ENCODE measurements around the gene USP32.
"Not testable (repeated sequence)": the region's sequence is repeated elsewhere in the genome, so short reads cannot be mapped to it uniquely, and the experiment has no call there.

The USP32 gene, protein sequence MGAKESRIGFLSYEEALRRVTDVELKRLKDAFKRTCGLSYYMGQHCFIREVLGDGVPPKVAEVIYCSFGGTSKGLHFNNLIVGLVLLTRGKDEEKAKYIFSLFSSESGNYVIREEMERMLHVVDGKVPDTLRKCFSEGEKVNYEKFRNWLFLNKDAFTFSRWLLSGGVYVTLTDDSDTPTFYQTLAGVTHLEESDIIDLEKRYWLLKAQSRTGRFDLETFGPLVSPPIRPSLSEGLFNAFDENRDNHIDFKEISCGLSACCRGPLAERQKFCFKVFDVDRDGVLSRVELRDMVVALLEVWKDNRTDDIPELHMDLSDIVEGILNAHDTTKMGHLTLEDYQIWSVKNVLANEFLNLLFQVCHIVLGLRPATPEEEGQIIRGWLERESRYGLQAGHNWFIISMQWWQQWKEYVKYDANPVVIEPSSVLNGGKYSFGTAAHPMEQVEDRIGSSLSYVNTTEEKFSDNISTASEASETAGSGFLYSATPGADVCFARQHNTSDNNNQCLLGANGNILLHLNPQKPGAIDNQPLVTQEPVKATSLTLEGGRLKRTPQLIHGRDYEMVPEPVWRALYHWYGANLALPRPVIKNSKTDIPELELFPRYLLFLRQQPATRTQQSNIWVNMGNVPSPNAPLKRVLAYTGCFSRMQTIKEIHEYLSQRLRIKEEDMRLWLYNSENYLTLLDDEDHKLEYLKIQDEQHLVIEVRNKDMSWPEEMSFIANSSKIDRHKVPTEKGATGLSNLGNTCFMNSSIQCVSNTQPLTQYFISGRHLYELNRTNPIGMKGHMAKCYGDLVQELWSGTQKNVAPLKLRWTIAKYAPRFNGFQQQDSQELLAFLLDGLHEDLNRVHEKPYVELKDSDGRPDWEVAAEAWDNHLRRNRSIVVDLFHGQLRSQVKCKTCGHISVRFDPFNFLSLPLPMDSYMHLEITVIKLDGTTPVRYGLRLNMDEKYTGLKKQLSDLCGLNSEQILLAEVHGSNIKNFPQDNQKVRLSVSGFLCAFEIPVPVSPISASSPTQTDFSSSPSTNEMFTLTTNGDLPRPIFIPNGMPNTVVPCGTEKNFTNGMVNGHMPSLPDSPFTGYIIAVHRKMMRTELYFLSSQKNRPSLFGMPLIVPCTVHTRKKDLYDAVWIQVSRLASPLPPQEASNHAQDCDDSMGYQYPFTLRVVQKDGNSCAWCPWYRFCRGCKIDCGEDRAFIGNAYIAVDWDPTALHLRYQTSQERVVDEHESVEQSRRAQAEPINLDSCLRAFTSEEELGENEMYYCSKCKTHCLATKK (N-terminal part only)

DNA sequence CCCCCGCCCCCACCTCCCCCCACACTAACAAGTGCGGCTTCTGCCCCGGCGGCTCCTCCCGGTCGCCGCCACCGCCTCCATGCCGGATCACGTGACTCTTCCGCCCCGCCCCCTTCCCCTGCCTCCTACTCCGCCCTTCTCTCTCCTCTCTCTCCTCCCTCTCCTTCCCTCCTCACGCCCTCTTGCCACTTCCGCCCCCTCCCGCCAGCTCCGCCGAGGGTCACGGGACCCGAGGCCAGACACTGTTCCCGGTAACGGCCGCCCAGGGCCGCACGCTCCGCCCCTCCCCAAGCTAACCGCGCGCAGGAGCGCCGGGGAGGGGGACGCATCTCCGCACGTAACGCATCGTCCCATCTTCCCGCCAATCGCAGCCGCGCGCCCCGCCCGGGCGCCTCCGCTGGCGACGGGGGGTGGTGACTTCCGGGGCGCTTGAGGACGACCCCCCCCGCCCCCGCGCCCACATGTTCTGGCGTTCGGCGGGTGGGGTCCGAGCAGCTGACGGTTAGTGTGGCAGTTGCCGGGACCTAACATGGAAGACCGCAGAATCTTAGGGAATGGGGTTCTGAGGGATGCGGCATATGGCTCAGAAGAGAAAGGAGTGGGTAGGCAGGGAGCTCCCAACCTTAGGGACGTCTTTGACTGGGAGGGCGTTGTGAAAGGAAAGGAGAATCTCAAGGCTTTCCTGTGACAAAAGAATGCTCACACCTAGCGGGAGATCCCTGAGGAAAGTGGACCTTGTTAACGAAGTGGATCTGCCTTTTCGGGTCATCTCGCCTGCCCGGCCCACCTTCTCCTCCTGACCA is at the start of gene USP32:
USP32 (minus strand) TSS at position 92 of the 803 bp plus-strand sequence. CDS start 194 bp downstream, outside the sequence.
- H3K27me3 Mint-ChIP-seq: no peaks in the 10 kb centered on the region
- DNase-seq: peak; percentile 99
- peaks cover 17% of the 10 kb centered on the region for H3K36me3 Mint-ChIP-seq (ENCODE audit: low read depth)
- H3K27ac Mint-ChIP-seq: peak within 1 kb of the TSS; percentile 99
- no peaks in the 10 kb centered on the region for H3K9me3 Mint-ChIP-seq
- H3K4me1 Mint-ChIP-seq (ENCODE audit: low read depth): peaks cover 44% of the 10 kb centered on the region
- H3K4me3 Mint-ChIP-seq: peak within 1 kb of the TSS; percentile 93

DNA sequence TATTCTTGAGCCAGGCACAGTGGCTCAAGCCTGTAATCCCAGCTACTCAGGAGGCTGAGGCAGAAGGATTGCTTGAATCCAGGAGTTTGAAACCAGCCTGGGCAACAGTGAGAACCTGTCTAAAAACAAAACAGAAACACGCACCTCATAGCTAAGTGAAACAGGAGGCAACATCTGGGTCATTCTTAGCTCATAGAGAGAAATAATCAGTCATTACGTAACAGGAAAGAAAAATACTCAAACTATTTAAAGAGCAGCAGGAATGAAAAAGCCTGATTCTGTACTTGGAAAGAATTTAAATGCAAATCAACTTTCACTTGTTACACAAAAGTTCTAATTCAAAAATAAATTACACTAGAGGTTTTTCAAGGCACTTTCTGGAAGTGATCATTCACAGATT is 47.6 kb upstream of the USP32 start:
- Mint-ChIP-seq H3K36me3 (ENCODE audit: low read depth) (no peaks in the 10 kb centered on the region), H3K4me1 (ENCODE audit: low read depth) (peaks cover 2% of the 10 kb centered on the region), H3K4me3 (no peak overlapping the region), H3K27ac (no peak overlapping the region), H3K9me3 (no peaks in the 10 kb centered on the region), H3K27me3 (peaks cover 3% of the 10 kb centered on the region)
- DNase-seq: no peak

DNA sequence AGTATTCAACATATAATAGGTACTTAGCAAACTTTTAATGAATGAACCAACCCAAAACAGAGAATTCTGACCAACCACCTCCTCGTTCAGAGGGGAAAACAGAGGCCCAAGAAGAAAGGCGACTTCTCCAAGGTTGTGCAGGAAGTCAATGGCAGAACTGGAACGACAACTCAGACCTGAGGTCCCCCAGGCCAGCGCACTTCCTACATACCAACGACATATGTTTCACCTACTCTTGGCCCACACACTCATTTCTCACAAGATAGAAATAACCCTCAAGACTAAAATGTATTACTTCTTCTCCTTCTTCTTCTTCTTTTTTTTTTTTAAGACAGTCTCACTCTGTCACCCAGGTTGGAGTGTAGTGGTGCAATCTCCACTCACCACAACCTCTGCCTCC is 44.7 kb upstream of the USP32 start:
- no peaks in the 10 kb centered on the region for H3K9me3 Mint-ChIP-seq
- no peak overlapping the region for H3K4me3 Mint-ChIP-seq
- no peak for DNase-seq
- peaks cover 4% of the 10 kb centered on the region for H3K27me3 Mint-ChIP-seq
- no peaks in the 10 kb centered on the region for H3K36me3 Mint-ChIP-seq (ENCODE audit: low read depth)
- peaks cover 2% of the 10 kb centered on the region for H3K4me1 Mint-ChIP-seq (ENCODE audit: low read depth)
- no peak overlapping the region for H3K27ac Mint-ChIP-seq

DNA sequence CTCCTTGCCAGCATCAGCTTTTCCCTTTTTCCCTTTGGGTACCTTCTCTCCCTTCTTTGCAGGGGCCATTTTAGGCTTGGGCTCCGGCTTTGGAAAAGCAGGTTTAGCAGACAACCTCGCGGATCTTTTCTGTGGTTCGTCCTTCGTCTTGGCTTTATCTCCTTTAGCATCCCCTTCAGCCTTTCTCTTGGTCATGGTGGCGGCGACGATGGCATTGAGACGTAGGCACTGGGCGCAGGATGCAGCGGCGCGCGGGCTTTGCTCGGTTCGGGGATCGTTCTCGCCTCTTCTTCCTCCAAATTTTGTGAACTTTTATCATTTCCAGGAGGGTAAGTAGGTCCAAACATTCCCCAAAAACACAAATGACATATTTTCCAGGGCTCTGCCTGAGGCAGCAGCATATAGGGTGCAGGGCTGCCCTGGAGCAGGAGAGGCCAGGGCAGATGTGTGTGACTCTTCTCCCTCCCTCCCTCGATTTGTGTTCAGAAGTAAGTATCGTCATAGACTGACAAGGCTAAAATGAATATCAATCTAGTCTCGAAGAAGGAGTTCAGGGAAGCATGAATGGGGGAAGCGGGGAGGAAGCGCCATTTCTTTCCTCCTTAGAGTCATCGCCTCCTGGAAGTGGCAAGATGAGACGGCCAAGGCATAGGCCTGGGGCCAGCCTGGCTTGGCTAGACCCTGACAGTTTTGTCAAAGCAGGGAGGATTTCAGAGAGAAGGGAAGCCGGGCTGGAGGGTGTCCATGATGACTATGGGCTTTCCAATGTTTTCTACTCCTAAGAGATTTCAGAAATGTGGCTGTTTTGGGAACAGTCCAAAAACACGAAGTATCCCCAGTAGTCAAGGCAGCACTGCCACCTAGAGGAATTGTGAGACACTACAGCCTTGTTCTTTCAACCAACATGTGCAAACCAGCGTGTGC is 43.6 kb upstream of the USP32 start:
- Mint-ChIP-seq H3K27me3 (peaks cover 8% of the 10 kb centered on the region), H3K9me3 (no peaks in the 10 kb centered on the region), H3K4me1 (ENCODE audit: low read depth) (peaks cover 2% of the 10 kb centered on the region), H3K27ac (no peak overlapping the region), H3K36me3 (ENCODE audit: low read depth) (no peaks in the 10 kb centered on the region), H3K4me3 (no peak overlapping the region)
- peak; percentile 43 for DNase-seq

DNA sequence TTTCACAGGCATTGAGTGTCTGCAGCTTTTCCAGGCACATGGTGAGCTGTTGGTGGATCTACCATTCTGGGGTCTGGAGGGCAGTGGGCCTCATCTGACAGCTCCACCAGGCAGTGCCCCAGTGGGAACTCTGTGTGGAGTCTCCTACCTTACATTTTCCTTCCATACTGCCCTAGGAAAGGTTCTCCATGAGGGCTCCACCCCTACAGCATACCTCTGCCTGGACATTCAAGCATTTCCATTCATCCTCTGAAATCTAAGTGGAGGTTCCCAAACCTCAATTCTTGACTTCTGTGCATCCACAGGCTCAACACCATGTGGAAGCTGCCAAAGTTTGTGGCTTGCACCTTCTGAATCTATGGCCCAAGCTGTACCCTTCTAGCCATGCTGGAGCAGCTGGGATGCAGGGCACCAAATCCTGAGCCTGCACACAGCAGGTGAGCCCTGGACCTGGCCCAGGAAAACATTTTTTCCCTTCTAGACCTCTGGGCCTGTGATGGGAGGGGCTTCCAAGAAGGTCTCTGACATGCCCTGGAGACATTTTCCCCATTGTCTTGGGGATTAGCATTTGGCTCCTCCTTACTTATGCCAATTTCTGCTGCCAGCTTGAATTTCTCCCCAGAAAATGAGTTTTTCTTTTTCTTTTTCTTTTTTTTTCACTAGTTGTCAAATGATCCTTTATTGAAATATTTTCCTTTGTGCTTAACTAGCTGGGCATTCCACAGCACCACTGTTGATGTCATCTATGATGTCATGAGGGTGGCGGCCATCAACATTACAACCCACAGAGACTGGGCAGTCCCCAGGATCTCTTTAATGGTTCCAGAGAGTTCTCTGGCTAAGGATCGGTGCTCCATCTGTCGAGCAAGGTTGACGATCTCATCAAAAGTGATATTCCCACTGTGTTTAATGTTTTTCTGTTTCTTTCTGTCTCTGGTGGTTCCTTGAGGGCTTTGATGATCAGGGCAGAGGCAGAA is 41.4 kb upstream of the USP32 start:
- H3K36me3 Mint-ChIP-seq (ENCODE audit: low read depth): not testable (repeated sequence)

DNA sequence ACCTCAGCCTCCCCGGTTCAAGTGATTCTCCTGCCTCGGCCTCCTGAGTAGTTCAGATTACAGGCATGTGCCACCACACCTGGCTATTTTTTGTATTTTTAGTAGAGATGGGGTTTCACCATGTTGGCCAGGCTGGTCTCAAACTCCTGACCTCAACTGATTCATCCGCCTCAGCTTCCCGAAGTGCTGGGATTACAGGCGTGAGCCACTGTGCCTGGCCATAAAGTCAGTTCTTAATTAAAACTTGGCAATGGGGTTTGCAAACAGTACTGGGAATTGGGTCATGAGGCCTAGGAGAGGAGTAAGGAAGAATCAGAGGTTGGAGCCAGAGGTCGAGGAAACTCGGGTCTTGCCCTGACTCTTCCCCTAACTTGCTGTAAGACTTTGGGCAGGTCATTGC is 38.6 kb upstream of the USP32 start:
- peaks cover 10% of the 10 kb centered on the region for H3K27me3 Mint-ChIP-seq
- H3K27ac Mint-ChIP-seq; H3K4me3 Mint-ChIP-seq; DNase-seq; H3K9me3 Mint-ChIP-seq; H3K36me3 Mint-ChIP-seq (ENCODE audit: low read depth); H3K4me1 Mint-ChIP-seq (ENCODE audit: low read depth): not testable (repeated sequence)

More for the DNA sequence above, 41.4 kb upstream of the USP32 start:
- not testable (repeated sequence) for H3K4me1 Mint-ChIP-seq (ENCODE audit: low read depth); H3K9me3 Mint-ChIP-seq; H3K27me3 Mint-ChIP-seq; DNase-seq; H3K27ac Mint-ChIP-seq; H3K4me3 Mint-ChIP-seq

DNA sequence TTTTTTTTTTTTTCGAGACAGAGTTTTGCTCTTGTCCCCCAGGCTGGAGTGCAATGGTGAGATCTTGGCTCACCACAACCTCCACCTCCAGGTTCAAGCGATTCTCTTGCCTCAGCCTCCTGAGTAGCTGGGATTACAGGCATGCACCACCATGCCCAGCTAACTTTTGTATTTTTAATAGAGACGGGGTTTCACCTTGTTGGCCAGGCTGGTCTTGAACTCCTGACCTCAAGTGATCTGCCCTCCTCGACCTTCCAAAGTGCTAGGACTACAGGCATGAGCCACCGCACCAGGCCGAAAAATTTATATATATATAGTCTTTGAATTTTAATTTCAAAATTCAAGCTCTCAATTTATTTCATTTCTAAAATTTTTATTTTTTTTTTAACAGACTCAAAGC is 36.6 kb upstream of the USP32 start:
- DNase-seq; H3K4me1 Mint-ChIP-seq (ENCODE audit: low read depth); H3K36me3 Mint-ChIP-seq (ENCODE audit: low read depth); H3K4me3 Mint-ChIP-seq; H3K9me3 Mint-ChIP-seq; H3K27ac Mint-ChIP-seq: not testable (repeated sequence)
- peaks cover 10% of the 10 kb centered on the region for H3K27me3 Mint-ChIP-seq

DNA sequence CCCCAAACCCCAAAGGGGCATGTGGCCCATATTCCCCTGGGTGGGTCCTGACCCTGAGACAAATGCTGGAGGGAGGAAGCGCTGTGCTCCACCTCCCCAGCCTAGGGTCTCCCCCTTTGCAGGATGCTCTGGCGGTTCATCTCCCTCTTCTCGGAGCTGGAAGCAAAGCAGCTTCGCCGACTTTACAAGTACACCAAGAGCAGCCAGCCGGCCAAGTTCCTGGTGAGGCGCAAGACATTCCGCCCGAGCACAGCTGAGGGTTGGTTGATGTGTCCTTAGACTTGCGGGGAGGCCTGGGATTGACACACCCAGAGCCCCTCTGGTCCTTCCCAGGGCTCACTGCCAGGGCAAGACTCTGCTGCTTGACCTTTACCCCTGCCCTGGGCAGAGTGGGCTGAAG is 34.7 kb upstream of the USP32 start:
- no peak overlapping the region for H3K27ac Mint-ChIP-seq
- no peaks in the 10 kb centered on the region for H3K36me3 Mint-ChIP-seq (ENCODE audit: low read depth)
- no peaks in the 10 kb centered on the region for H3K9me3 Mint-ChIP-seq
- no peak for DNase-seq
- peaks cover 4% of the 10 kb centered on the region for H3K4me1 Mint-ChIP-seq (ENCODE audit: low read depth)
- H3K27me3 Mint-ChIP-seq: peaks cover 9% of the 10 kb centered on the region
- no peak overlapping the region for H3K4me3 Mint-ChIP-seq

DNA sequence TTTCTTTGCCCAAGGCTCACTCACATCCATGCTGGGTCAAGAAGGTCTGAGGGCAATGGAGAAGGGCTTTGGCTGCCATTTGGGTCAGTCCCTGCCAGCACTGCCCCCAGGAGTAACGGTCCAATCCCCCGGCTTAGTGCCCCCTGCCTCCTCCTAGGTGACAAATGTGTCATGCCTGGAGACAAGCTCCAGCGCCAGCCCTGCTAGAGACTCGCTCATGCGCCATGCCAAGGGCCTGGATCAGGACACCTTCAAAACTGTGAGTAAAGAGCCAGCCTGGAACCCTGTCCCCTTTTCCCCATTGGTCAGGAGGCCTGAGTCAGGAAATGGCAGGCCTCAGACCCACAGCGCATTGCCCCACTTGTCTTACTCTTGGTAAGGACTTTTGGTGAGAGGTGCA is 33.7 kb upstream of the USP32 start:
- peaks cover 5% of the 10 kb centered on the region for H3K27me3 Mint-ChIP-seq
- no peaks in the 10 kb centered on the region for H3K9me3 Mint-ChIP-seq
- no peak overlapping the region for H3K27ac Mint-ChIP-seq
- no peak overlapping the region for H3K4me3 Mint-ChIP-seq
- no peaks in the 10 kb centered on the region for H3K36me3 Mint-ChIP-seq (ENCODE audit: low read depth)
- no peak for DNase-seq
- peaks cover 10% of the 10 kb centered on the region for H3K4me1 Mint-ChIP-seq (ENCODE audit: low read depth)

DNA sequence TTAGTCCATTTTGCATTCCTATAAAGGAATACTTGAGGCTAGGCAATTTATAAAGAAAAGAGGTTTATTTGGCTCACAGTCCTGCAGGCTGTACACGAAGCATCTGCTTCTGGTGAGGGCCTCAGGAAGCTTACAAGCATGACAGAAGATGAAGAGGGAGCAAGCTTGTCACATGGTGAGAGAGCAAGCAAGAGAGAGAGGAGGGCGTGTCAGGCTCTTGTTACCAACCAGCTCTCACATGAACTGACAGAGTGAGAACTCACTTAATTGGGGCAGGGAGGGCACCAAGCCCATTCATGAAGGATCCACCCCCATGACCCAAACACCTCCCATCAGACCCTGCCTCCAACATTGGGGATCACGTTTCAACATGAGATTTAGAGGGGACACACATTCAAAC is 31.9 kb upstream of the USP32 start:
- no peaks in the 10 kb centered on the region for H3K36me3 Mint-ChIP-seq (ENCODE audit: low read depth)
- no peaks in the 10 kb centered on the region for H3K9me3 Mint-ChIP-seq
- H3K27ac Mint-ChIP-seq: no peak overlapping the region
- H3K4me3 Mint-ChIP-seq: no peak overlapping the region
- DNase-seq: no peak
- H3K4me1 Mint-ChIP-seq (ENCODE audit: low read depth): peaks cover 10% of the 10 kb centered on the region
- H3K27me3 Mint-ChIP-seq: peaks cover 5% of the 10 kb centered on the region

DNA sequence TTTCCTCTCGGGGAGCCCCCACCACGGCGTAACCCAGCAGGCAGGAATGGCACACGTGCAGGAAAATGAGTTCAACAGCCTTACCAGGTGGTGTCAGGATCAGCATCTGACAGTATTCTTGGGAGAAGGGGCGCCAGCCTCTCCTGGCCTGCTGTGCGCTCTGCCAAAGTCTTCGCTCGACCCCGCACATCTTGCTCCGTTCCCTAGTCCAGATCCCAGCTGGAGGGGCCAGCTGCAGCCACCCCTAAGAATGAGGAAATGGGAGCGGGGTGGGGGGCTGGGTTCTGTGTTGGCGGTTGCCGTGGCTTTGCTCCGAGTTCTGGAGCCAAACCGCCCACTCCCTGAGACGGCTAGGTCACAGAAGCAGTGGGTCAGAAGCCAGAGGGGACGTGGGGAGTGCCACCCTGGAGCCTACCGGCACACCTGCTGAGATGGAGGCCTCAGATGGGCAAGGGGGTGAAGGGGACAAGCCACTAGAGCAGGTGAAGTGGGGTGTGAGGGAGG is 30.3 kb upstream of the USP32 start, which contains the start of gene CHCT1:
CHCT1 (plus strand) TSS at position 328 of the 504 bp plus-strand sequence; CDS start at position 432, 104 bp downstream.
- peak within 1 kb of the TSS; percentile 71 for H3K4me3 Mint-ChIP-seq
- H3K27me3 Mint-ChIP-seq: no peaks in the 10 kb centered on the region
- DNase-seq: no peak
- H3K36me3 Mint-ChIP-seq (ENCODE audit: low read depth): no peaks in the 10 kb centered on the region
- H3K9me3 Mint-ChIP-seq: no peaks in the 10 kb centered on the region
- peaks cover 10% of the 10 kb centered on the region for H3K4me1 Mint-ChIP-seq (ENCODE audit: low read depth)
- H3K27ac Mint-ChIP-seq: peak within 1 kb of the TSS; percentile 89
